T-helper 2 cell (primary cell): ENCODE data around the gene ARIH1.

Experiments
- DNase-seq, 5 experiments: peaks; one replicate each; pipeline versions ENCODE4 v3.0.0 to v3.0.0-alpha.2; 2012 to 2022

ARIH1 gene

GRCh38 chr15:72487070-72487797 lies 13.1 kb downstream of the ARIH1 start:
- DNase-seq = no peak

- no peak for DNase-seq
Observed at GRCh38 chr15:72488558-72488957, 14.4 kb downstream of the ARIH1 start.

- DNase-seq = no peak
Observed at GRCh38 chr15:72489943-72490554, 15.9 kb downstream of the ARIH1 start.

- DNase-seq = no peak
Observed at GRCh38 chr15:72491768-72492167, 17.6 kb downstream of the ARIH1 start.

- DNase-seq = no peak
Observed at GRCh38 chr15:72492733-72493132, 18.6 kb downstream of the ARIH1 start.

- DNase-seq = no peak
Observed at GRCh38 chr15:72493220-72493619, 19.1 kb downstream of the ARIH1 start.

GRCh38 chr15:72495007-72495406 lies 20.9 kb downstream of the ARIH1 start:
- no peak for DNase-seq

GRCh38 chr15:72496783-72497182 lies 22.7 kb downstream of the ARIH1 start:
- no peak for DNase-seq

GRCh38 chr15:72497402-72497801 lies 23.3 kb downstream of the ARIH1 start:
- DNase-seq = no peak

- no peak for DNase-seq
Observed at GRCh38 chr15:72502220-72502809, 28.2 kb downstream of the ARIH1 start.

- DNase-seq = peak in 1 of 5 experiments; percentile 59
Observed at GRCh38 chr15:72503147-72503546, 29.0 kb downstream of the ARIH1 start.

- DNase-seq = no peak
Observed at GRCh38 chr15:72507402-72508092, 33.4 kb downstream of the ARIH1 start.

GRCh38 chr15:72509484-72509883 lies 35.4 kb downstream of the ARIH1 start:
- DNase-seq = no peak

- DNase-seq = no peak
Observed at GRCh38 chr15:72511536-72511935, 37.4 kb downstream of the ARIH1 start.

GRCh38 chr15:72515591-72516389 lies 41.7 kb downstream of the ARIH1 start:
- no peak for DNase-seq

- no peak for DNase-seq
Observed at GRCh38 chr15:72516777-72517176, 42.6 kb downstream of the ARIH1 start.

GRCh38 chr15:72521682-72522081 lies 47.6 kb downstream of the ARIH1 start:
- DNase-seq = no peak

- DNase-seq = peak in 1 of 5 experiments; percentile 20
Observed at GRCh38 chr15:72532991-72533601, 59.0 kb downstream of the ARIH1 start.

- DNase-seq = peak in 3 of 5 experiments; percentile 24 to 80 (median 37)
Observed at GRCh38 chr15:72534523-72534922, 60.4 kb downstream of the ARIH1 start.

- DNase-seq = no peak
Observed at GRCh38 chr15:72535911-72536310, 61.8 kb downstream of the ARIH1 start.

- DNase-seq = peak in 1 of 5 experiments; percentile 27
Observed at GRCh38 chr15:72536506-72536905, 62.4 kb downstream of the ARIH1 start.

GRCh38 chr15:72538931-72539330 lies 64.8 kb downstream of the ARIH1 start:
- DNase-seq = no peak
